ENCODE data around the gene TRIM9. TPM values are rescaled to one million over a fixed set of nuclear protein-coding genes. Genes with fewer than 3 reads are reported as not detected.
A peak's percentile ranks its signal among the peaks of the same experiment; 100 is the strongest.

Gene TRIM9
- total RNA-seq, 4 donors from 2014 or later, result 0.26 to 3.0 (median 0.87) TPM

DNA sequence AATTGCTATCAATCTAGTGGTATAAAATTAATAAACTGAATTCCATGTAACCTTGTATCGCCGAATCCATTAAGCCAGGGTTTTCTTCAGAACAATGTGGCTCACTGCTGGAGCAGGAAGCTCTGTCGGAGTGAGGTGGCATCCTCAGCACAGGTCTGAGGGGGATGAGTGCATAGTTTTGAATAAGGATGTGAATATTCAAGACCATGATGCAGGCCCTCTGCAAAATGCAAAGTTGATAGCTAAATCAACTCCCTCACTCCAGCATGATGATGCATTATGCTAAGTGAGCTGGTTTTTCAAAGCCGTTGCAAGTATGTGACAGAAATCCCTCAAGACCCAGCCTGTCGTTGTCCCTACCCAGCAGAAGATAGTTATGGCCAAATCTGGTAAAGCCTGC is 53.0 kb downstream of the TRIM9 start:
- no peak for DNase-seq
- no peaks in the 10 kb centered on the region for H3K4me1 ChIP-seq
- no peak for ATAC-seq

DNA sequence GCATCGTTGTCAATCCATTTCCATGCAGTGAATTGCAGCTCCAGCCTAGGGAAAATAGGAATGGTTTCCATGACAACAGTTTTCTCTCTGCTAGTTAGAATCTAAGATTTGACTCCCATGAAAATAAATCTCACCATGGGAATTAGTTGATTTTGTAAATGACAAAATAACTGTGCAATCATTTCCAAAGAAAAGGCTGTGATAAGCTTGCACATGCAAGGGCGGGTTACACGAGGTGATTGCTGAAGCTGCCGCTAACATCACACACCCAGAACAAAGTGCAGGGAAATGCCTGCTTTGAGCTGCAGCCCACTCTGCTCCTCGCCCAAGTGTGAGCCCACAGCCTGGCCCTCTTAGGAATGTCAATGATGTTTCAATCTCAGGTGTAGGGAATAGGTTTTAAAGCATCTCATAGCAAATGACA is 53.8 kb downstream of the TRIM9 start:
- no peak overlapping the region for H3K27ac ChIP-seq
- ATAC-seq, result no peak
- no peaks in the 10 kb centered on the region for H3K36me3 ChIP-seq
- H3K4me3 ChIP-seq, result no peak overlapping the region
- no peaks in the 10 kb centered on the region for H3K4me1 ChIP-seq
- in situ Hi-C loops (cut with MboI; ENCODE audit: low sequenced_read_pairs in 4 of 4) (no loop called here), intact Hi-C loops (cut with DNase I; ENCODE audit: low total_unique reads) (no loop called here)
- no peak for DNase-seq
- TF ChIP-seq, protein P1, sequence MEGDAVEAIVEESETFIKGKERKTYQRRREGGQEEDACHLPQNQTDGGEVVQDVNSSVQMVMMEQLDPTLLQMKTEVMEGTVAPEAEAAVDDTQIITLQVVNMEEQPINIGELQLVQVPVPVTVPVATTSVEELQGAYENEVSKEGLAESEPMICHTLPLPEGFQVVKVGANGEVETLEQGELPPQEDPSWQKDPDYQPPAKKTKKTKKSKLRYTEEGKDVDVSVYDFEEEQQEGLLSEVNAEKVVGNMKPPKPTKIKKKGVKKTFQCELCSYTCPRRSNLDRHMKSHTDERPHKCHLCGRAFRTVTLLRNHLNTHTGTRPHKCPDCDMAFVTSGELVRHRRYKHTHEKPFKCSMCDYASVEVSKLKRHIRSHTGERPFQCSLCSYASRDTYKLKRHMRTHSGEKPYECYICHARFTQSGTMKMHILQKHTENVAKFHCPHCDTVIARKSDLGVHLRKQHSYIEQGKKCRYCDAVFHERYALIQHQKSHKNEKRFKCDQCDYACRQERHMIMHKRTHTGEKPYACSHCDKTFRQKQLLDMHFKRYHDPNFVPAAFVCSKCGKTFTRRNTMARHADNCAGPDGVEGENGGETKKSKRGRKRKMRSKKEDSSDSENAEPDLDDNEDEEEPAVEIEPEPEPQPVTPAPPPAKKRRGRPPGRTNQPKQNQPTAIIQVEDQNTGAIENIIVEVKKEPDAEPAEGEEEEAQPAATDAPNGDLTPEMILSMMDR (IDR thresholded peaks at IDR 0.05 in 4 of 5, conservative IDR thresholded peaks at IDR 0.05 in 1 of 5), result no peak
- no peak for TF ChIP-seq POLR2A (IDR thresholded peaks at IDR 0.05)
- H3K9me3 ChIP-seq, result no peaks in the 10 kb centered on the region
- no peaks in the 10 kb centered on the region for H3K27me3 ChIP-seq

More for the DNA sequence above, 53.0 kb downstream of the TRIM9 start:
- no peaks in the 10 kb centered on the region for H3K36me3 ChIP-seq
- H3K9me3 ChIP-seq, result no peaks in the 10 kb centered on the region
- intact Hi-C loops (cut with DNase I; ENCODE audit: low total_unique reads) (no loop called here), in situ Hi-C loops (cut with MboI; ENCODE audit: low sequenced_read_pairs in 4 of 4) (no loop called here)
- H3K27ac ChIP-seq, result no peak overlapping the region
- no peaks in the 10 kb centered on the region for H3K27me3 ChIP-seq
- no peak for TF ChIP-seq POLR2A (IDR thresholded peaks at IDR 0.05)
- no peak overlapping the region for H3K4me3 ChIP-seq

DNA sequence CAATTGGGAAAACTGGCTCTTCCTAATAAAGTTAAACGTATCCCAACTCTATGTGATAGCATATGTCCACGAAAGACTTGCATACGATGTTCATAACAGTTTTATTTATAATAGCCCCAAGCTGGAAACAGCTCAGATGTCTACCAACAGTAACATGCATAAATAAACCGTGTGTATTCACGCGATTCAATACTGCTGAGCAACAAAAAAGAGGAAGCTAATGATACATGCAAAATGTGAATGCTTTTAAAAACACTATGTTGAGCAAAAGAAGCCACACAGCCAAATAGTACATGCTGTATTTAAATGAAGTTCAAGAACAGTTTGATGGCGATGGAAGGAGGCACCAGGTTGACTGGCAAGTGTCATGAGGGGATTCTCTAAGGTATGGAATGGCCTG is 55.7 kb downstream of the TRIM9 start:
- in situ Hi-C loops (cut with MboI; ENCODE audit: low sequenced_read_pairs in 4 of 4) (no loop called here), intact Hi-C loops (cut with DNase I; ENCODE audit: low total_unique reads) (no loop called here)
- no peaks in the 10 kb centered on the region for H3K4me1 ChIP-seq
- DNase-seq (no peak), ATAC-seq (no peak)
- no peak for TF ChIP-seq POLR2A (IDR thresholded peaks at IDR 0.05)
- TF ChIP-seq, protein P1 (IDR thresholded peaks at IDR 0.05 in 4 of 5, conservative IDR thresholded peaks at IDR 0.05 in 1 of 5), result no peak
- H3K9me3 ChIP-seq, result no peaks in the 10 kb centered on the region
- H3K36me3 ChIP-seq, result no peaks in the 10 kb centered on the region
- H3K27me3 ChIP-seq, result no peaks in the 10 kb centered on the region
- no peak overlapping the region for H3K27ac ChIP-seq
- no peak overlapping the region for H3K4me3 ChIP-seq

DNA sequence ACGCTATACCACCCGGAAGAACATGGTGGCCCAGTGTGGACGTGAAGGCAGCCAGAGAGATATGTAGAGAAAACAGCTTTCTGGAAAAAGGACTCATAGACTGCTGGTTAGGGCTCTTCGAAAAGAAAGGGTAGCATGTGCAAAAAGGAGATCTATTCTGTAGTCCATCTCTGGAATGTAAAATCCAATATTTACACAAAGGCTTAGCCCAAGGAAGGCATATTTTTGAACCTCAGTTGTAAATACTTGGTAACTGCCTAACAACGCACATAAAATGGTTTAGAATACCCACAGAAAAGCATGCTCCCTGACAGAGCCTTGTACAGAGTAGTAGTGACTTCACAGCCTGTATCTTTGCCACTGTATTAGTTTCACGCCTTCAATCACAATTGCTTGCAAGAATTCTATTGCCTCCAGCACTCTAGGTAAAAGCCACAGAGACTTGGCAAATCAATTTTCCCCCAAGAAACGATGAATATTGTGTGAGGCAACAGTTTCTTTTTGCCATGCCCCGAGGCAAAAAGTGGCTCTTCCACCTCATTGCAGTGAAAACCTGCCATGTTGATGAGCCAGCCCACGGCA is 59.2 kb downstream of the TRIM9 start:
- no peak for DNase-seq
- Histone ChIP-seq H3K9me3 (no peaks in the 10 kb centered on the region), H3K36me3 (no peaks in the 10 kb centered on the region), H3K4me3 (no peak overlapping the region), H3K4me1 (no peaks in the 10 kb centered on the region), H3K27me3 (no peaks in the 10 kb centered on the region), H3K27ac (no peak overlapping the region)
- ATAC-seq, result no peak
- TF ChIP-seq POLR2A (IDR thresholded peaks at IDR 0.05), result no peak
- TF ChIP-seq, protein P1 (IDR thresholded peaks at IDR 0.05 in 4 of 5, conservative IDR thresholded peaks at IDR 0.05 in 1 of 5), result no peak
- intact Hi-C loops (cut with DNase I; ENCODE audit: low total_unique reads), result no loop called here
- in situ Hi-C loops (cut with MboI; ENCODE audit: low sequenced_read_pairs in 4 of 4), result no loop called here

DNA sequence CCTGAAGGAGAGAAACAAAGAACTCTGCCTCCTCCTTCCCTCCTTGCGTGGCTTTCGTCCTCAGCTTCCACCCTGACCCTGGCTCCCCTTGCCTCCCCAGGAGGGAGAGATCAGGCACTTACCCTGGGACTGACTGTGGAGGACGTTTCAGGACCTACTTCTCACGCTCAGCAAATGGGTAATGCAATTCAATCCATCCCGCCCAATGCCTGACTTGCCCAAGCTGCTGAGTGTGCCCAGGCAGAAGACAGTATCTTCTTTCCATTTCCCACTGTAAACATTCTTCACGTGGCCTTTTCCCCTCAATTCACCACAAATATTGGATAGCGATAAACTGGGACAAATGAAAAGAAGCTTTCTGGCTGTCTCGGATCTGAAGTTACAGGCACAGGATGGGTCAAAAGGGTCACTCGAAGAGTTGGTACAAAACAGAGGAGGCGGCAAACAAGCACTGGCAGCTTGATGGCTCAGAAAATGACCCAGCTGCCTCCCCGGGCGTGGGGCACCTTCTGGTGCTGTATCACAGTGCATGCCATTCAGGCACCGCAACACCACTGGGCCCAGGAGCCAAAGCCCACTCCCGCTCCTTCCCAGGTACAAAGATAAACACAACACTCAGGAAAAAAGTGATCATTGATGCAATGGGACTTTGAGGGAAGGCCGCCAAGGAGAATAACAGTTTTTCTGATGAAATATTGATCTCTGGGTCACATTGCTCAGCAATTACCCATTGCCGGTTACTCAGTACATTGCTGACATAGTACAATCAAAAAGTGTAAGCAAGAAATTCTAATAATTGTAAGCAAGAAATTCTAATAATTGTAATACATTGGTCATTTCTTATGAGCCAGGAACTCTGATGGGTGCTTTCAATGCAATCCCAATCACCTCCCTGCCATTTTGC is 65.8 kb downstream of the TRIM9 start:
- Histone ChIP-seq H3K27ac (no peak overlapping the region), H3K36me3 (no peaks in the 10 kb centered on the region), H3K9me3 (no peaks in the 10 kb centered on the region), H3K4me3 (no peak overlapping the region), H3K4me1 (no peaks in the 10 kb centered on the region), H3K27me3 (no peaks in the 10 kb centered on the region)
- intact Hi-C loops (cut with DNase I; ENCODE audit: low total_unique reads) (no loop called here), in situ Hi-C loops (cut with MboI; ENCODE audit: low sequenced_read_pairs in 4 of 4) (no loop called here)
- DNase-seq (no peak), ATAC-seq (peak; percentile 46 to 56)
- no peak for TF ChIP-seq POLR2A (IDR thresholded peaks at IDR 0.05)
- TF ChIP-seq, protein P1 (IDR thresholded peaks at IDR 0.05 in 4 of 5, conservative IDR thresholded peaks at IDR 0.05 in 1 of 5), result no peak

Data from gastrocnemius medialis (tissue), 4 donors.